K562 (cell line): ENCODE data around the gene UBXN10. TPM values are rescaled to one million over a fixed set of nuclear protein-coding genes. Genes with fewer than 3 reads are reported as not detected.

ENCODE experiments used
- ARID1B ChIP-seq: fragments of 450-650 bp; IDR thresholded peaks from 2 replicates; pipeline ENCODE4 v1.6.1; 2016; ENCODE audit warnings: antibody characterized with exemption, mild to moderate bottlenecking, inconsistent platforms
- ATF1 ChIP-seq, 2 experiments: fragments of 450-650 bp in 1 of 2; IDR thresholded peaks; 2 replicates each; pipeline ENCODE4 v1.6.1; 2016; ENCODE audit warnings: missing compliant biosample characterization in 1 of 2, missing genetic modification characterization in 1 of 2
- BMI1 ChIP-seq: fragments of 150-350 bp; IDR thresholded peaks from 2 replicates; pipeline ENCODE4 v1.6.1; 2014; ENCODE audit warnings: low read length
- DMBX1 ChIP-seq: fragments of 250-450 bp; sonication (Bioruptor Pico); IDR thresholded peaks from 2 replicates; pipeline ENCODE4 v1.8.0; 2022; ENCODE audit warnings: inconsistent platforms, mild to moderate bottlenecking, moderate library complexity, borderline replicate concordance
- HDAC6 ChIP-seq: IDR thresholded peaks from 2 replicates; pipeline ENCODE4 v1.6.1; 2012; ENCODE audit warnings: low read depth, mild to moderate bottlenecking, control low read depth, inconsistent platforms, low read length, moderate library complexity
- HEY1 ChIP-seq: fragments of 250-450 bp; sonication (Bioruptor Pico); IDR thresholded peaks from 2 replicates; pipeline ENCODE4 v1.5.0; 2020; ENCODE audit warnings: mild to moderate bottlenecking, moderate library complexity, borderline replicate concordance
- JUN ChIP-seq, 2 experiments: sonication (generic) in 1 of 2; formaldehyde crosslinking in 1 of 2; IDR thresholded peaks; 2 replicates each; pipeline versions ENCODE4 v1.6.1 to v1.8.0; 2012 to 2022; ENCODE audit warnings: borderline replicate concordance in 2 of 2, mild to moderate bottlenecking in 2 of 2, improper control_type of control experiment in 1 of 2, low read depth in 1 of 2, low read length in 1 of 2, missing genetic modification reagents in 1 of 2
- KDM4B ChIP-seq, 2 experiments: fragments of 450-650 bp in 1 of 2; sonication (generic) in 1 of 2; IDR thresholded peaks; 2 replicates each; pipeline ENCODE4 v1.6.1; 2016 to 2017; ENCODE audit warnings: borderline replicate concordance in 2 of 2, antibody characterized with exemption in 1 of 2, low read depth in 1 of 2, mild to moderate bottlenecking in 1 of 2
- LEF1 ChIP-seq: fragments of 450-650 bp; IDR thresholded peaks from 2 replicates; pipeline ENCODE4 v1.6.1; 2016; ENCODE audit warnings: mild to moderate bottlenecking
- MYBL2 ChIP-seq, 2 experiments: fragments of 450-650 bp in 1 of 2; sonication (generic) in 1 of 2; formaldehyde crosslinking in 1 of 2; IDR thresholded peaks; 2 replicates each; pipeline versions ENCODE4 v1.6.1 to v1.8.1; 2017 to 2022; ENCODE audit warnings: borderline replicate concordance in 1 of 2, inconsistent platforms in 1 of 2, low read depth in 1 of 2, mild to moderate bottlenecking in 1 of 2, missing genetic modification reagents in 1 of 2, moderate library complexity in 1 of 2
- NBN ChIP-seq: fragments of 450-650 bp; IDR thresholded peaks from 2 replicates; pipeline ENCODE4 v1.6.1; 2016; ENCODE audit warnings: low read depth, mild to moderate bottlenecking
- NCOR1 ChIP-seq: fragments of 450-650 bp; IDR thresholded peaks from 2 replicates; pipeline ENCODE4 v1.6.1; 2016; ENCODE audit warnings: mild to moderate bottlenecking, moderate library complexity
- POLR2A ChIP-seq: fragments of 450-650 bp; conservative IDR thresholded peaks from 2 replicates; pipeline ENCODE4 v1.6.1; 2016
- PTBP1 ChIP-seq: fragments of 200-400 bp; formaldehyde crosslinking; IDR thresholded peaks from 2 replicates; pipeline ENCODE4 v1.6.1; 2017; ENCODE audit warnings: low read depth, low read length
- RBM22 ChIP-seq: fragments of 200-400 bp; formaldehyde crosslinking; IDR thresholded peaks from 2 replicates; pipeline ENCODE4 v1.6.1; 2018; ENCODE audit warnings: low read length, low read depth; ENCODE audit not compliant: poor library complexity, severe bottlenecking
- SRSF7 ChIP-seq: fragments of 200-400 bp; formaldehyde crosslinking; optimal IDR thresholded peaks from 2 replicates; pipeline ENCODE3; 2017; ENCODE audit warnings: mild to moderate bottlenecking, low read depth, low read length
- TARDBP ChIP-seq: fragments of 450-650 bp; IDR thresholded peaks from 2 replicates; pipeline ENCODE4 v1.6.1; 2016
- TGIF2 ChIP-seq: sonication (generic); formaldehyde crosslinking; IDR thresholded peaks from 2 replicates; pipeline ENCODE4 v1.8.1; 2022; ENCODE audit warnings: mild to moderate bottlenecking, missing genetic modification reagents, moderate library complexity
- ZNF121 ChIP-seq: sonication (generic); formaldehyde crosslinking; conservative IDR thresholded peaks from 2 replicates; pipeline ENCODE4 v1.8.0; 2022; ENCODE audit warnings: missing genetic modification reagents
- ZNF146 ChIP-seq: IDR thresholded peaks from one replicate; pipeline ENCODE4 v1.6.1; 2018; ENCODE audit warnings: missing compliant biosample characterization; ENCODE audit not compliant: unreplicated experiment
- ZNF277 ChIP-seq: fragments of 250-450 bp; sonication (Bioruptor Pico); IDR thresholded peaks from 2 replicates; pipeline ENCODE4 v1.8.0; 2022; ENCODE audit warnings: inconsistent platforms, mild to moderate bottlenecking, moderate library complexity, borderline replicate concordance
- ZNF280A ChIP-seq: fragments of 450-650 bp; IDR thresholded peaks from 2 replicates; pipeline ENCODE4 v1.6.1; 2018; ENCODE audit warnings: mild to moderate bottlenecking, low read depth; ENCODE audit not compliant: partially characterized antibody
- ZNF384 ChIP-seq: IDR thresholded peaks from 2 replicates; pipeline ENCODE4 v1.6.1; 2012; ENCODE audit warnings: low read depth, low read length, improper control_type of control experiment
- ZNF699 ChIP-seq: fragments of 250-450 bp; sonication (Bioruptor Pico); IDR thresholded peaks from 2 replicates; pipeline ENCODE4 v1.8.0; 2021; ENCODE audit warnings: mild to moderate bottlenecking, moderate library complexity; ENCODE audit not compliant: insufficient replicate concordance
- ZZZ3 ChIP-seq: fragments of 450-650 bp; IDR thresholded peaks from 2 replicates; pipeline ENCODE4 v1.6.1; 2016; ENCODE audit warnings: antibody characterized with exemption, mild to moderate bottlenecking, moderate library complexity
- polyA plus RNA-seq, 8 experiments: library from polyadenylated mRNA; depleted of rRNA in 4 of 8; stranded (reverse) in 5 of 8; unstranded in 3 of 8; fragments of >200 nt; fragmentation: Nextera tagmentation in 2 of 8; fragmentation: Illumina TruSeq in 1 of 8; extraction: Ambion mirVana in 2 of 8; extraction: Trizol in 1 of 8; gene quantifications; 2 replicates each; pipeline versions ENCODE4 v1.2.1 to v1.2.3, GENCODE V29; 2011 to 2014; ENCODE audit warnings: inconsistent platforms in 1 of 8, missing spikeins in 1 of 8
- total RNA-seq, 7 experiments: library from RNA; depleted of rRNA in 6 of 7; stranded (reverse); fragments of >200 nt in 6 of 7; fragmentation: Illumina TruSeq in 2 of 7; extraction: Trizol in 2 of 7; gene quantifications; 2 replicates each; pipeline versions ENCODE4 v1.2.1 to v1.2.3, GENCODE V29; 2011 to 2021; ENCODE audit warnings: low replicate concordance in 1 of 7
- TF ChIP-seq, protein P1 (sequence below): sonication (generic); formaldehyde crosslinking; IDR thresholded peaks from 2 replicates; pipeline ENCODE4 v1.5.0; 2020; ENCODE audit warnings: missing genetic modification reagents

Gene UBXN10
- total and polyA plus RNA-seq, 9 of the 15 experiments (the other 6 are each of a cell fraction or from before 2014, with no cell fraction given), result 10.7 to 17.7 (median 13.6) TPM

- TF ChIP-seq JUN (IDR thresholded peaks at IDR 0.05; ENCODE audit: borderline replicate concordance, low read depth, low read length) (no peak), JUN (CRISPR knock-in tag; IDR thresholded peaks at IDR 0.05; ENCODE audit: borderline replicate concordance) (0 out of 2 replicates have a peak, but pooled peaks have one; percentile 38), ZNF384 (no peak), NCOR1 (peak; percentile 26; the same call in 1 of the 2 replicates), NBN (no peak), ZNF277 (CRISPR knock-in tag) (no peak), TGIF2 (CRISPR knock-in tag) (no peak), PTBP1 (no peak), DMBX1 (CRISPR knock-in tag) (no peak), KDM4B (IDR thresholded peaks at IDR 0.05; ENCODE audit: borderline replicate concordance in 2 of 2, low read depth in 1 of 2) (peak in 1 of 2 experiments; percentile 34; a peak in 1 of 4 replicates), HDAC6 (no peak), TARDBP (no peak), ATF1 (CRISPR knock-in tag; IDR thresholded peaks at IDR 0.05) (no peak), ATF1 (tag; IDR thresholded peaks at IDR 0.05) (no peak), ARID1B (peak; percentile 27; the same call in 1 of the 2 replicates), LEF1 (peak; percentile 33; the same call in 1 of the 2 replicates), RBM22 (no peak), MYBL2 (IDR thresholded peaks at IDR 0.05; ENCODE audit: low read depth) (no peak), MYBL2 (CRISPR knock-in tag; IDR thresholded peaks at IDR 0.05; ENCODE audit: borderline replicate concordance) (no peak), POLR2A (no peak), BMI1 (no peak), ZNF146 (CRISPR knock-in tag) (no peak), ZNF121 (CRISPR knock-in tag) (no peak), HEY1 (CRISPR knock-in tag) (no peak), SRSF7 (no peak), ZNF280A (no peak), ZZZ3 (no peak; the same call in 1 of the 2 replicates), ZNF699 (CRISPR knock-in tag) (no peak)
- TF ChIP-seq, protein P1, sequence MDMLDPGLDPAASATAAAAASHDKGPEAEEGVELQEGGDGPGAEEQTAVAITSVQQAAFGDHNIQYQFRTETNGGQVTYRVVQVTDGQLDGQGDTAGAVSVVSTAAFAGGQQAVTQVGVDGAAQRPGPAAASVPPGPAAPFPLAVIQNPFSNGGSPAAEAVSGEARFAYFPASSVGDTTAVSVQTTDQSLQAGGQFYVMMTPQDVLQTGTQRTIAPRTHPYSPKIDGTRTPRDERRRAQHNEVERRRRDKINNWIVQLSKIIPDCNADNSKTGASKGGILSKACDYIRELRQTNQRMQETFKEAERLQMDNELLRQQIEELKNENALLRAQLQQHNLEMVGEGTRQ (CRISPR knock-in tag), result no peak
Observed at GRCh38 chr1:20165522-20165951, 20.4 kb upstream of the UBXN10 start (continued).
